ENCODE data around the gene MEG3. TPM values are rescaled to one million over a fixed set of nuclear protein-coding genes. Genes with fewer than 3 reads are reported as not detected.

The MEG3 gene
- total RNA-seq, 2 donors from 2014 or later = 5.3 to 15.3 TPM

DNA sequence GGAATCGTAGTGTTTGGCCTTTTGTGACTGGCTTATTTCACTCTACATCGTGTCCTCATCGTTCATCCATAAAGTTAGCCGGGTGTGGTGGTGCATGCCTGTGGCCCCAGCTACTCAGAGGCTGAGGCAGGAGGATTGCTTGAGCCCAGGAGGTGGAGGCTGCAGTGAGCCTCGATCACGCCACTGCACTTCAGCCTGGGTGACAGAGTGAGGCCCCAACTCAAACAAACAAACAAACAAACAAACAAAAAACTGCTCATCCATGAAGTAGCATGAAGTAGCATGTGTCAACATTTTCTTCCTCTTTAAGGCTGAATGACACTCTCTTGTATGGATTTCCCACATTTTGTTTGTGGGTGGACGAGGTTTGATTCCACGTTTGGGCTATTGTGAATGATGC, 44.0 kb upstream of the MEG3 start:
- H3K27me3 ChIP-seq (ENCODE audit: control insufficient read depth, insufficient read depth, low read length, poor library complexity, severe bottlenecking) = no peaks in the 10 kb centered on the region
- no peak overlapping the region for H3K27ac Mint-ChIP-seq
- H3K4me3 ChIP-seq (ENCODE audit: low read length) = no peak overlapping the region
- H3K27me3 Mint-ChIP-seq (ENCODE audit: insufficient read depth) = peaks cover 4% of the 10 kb centered on the region
- 95 to 96% methylated on average over 6 to 8 of the region's 8 CpGs for WGBS, 2 experiments (ENCODE audit: insufficient coverage in 1 of 2, insufficient read length in 1 of 2)
- H3K4me1 Mint-ChIP-seq = peaks cover 11% of the 10 kb centered on the region
- H3K36me3 Mint-ChIP-seq (ENCODE audit: low read depth) = no peaks in the 10 kb centered on the region
- H3K9ac ChIP-seq (ENCODE audit: extremely low read depth, low read length, poor library complexity, severe bottlenecking) = no peak overlapping the region
- DNase-seq = no peak
- no peaks in the 10 kb centered on the region for H3K36me3 ChIP-seq (ENCODE audit: control insufficient read depth, insufficient read depth, low read length)
- H3K4me3 Mint-ChIP-seq = no peak overlapping the region
- H3K27ac ChIP-seq (ENCODE audit: low read depth, low read length) = no peak overlapping the region
- no peaks in the 10 kb centered on the region for H3K4me1 ChIP-seq (ENCODE audit: control insufficient read depth, insufficient read depth, low read length)
- TF ChIP-seq, protein P1, sequence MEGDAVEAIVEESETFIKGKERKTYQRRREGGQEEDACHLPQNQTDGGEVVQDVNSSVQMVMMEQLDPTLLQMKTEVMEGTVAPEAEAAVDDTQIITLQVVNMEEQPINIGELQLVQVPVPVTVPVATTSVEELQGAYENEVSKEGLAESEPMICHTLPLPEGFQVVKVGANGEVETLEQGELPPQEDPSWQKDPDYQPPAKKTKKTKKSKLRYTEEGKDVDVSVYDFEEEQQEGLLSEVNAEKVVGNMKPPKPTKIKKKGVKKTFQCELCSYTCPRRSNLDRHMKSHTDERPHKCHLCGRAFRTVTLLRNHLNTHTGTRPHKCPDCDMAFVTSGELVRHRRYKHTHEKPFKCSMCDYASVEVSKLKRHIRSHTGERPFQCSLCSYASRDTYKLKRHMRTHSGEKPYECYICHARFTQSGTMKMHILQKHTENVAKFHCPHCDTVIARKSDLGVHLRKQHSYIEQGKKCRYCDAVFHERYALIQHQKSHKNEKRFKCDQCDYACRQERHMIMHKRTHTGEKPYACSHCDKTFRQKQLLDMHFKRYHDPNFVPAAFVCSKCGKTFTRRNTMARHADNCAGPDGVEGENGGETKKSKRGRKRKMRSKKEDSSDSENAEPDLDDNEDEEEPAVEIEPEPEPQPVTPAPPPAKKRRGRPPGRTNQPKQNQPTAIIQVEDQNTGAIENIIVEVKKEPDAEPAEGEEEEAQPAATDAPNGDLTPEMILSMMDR (conservative IDR thresholded peaks at IDR 0.05) = no peak
- H3K9me3 Mint-ChIP-seq = no peaks in the 10 kb centered on the region
- no peaks in the 10 kb centered on the region for H3K9me3 ChIP-seq (ENCODE audit: control insufficient read depth, low read length)

DNA sequence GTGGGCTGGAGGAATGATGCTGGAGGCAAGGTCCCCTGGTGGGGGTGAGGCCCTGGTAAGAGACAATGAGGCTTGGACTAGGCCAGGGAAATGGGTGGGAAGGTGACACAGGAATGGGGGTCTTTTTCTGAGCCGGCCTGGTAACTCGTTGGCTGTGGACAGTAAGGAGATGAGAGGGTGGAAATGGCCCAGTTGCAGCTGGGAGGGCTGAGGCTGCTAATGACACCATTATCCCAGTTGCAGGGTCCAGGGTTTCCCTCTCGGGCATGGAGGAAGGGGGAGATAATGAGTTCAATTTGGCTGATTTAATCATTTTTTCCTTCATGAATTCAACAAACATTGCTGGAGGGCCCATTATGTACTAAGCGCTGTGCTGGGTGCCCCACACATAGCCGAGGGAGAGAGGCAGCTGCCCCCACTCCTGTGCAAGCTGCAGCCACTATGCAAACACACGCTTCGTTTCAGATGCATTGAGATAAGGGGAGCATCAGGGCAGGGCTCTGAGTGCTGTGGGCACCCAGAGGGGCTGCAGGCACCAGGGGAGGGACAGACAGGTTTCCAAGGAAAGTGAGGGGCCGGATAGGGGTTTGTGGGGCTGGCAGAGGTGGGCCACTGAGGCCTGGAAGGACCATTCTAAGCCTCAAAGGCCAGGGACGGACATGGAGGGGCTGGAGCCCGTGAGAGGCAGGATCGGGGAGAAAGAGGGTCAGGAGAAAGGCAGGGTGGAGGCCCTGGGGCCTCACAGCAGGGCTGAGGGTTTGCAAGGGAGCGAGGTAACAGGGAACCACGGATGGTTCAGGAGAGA, 43.2 kb upstream of the MEG3 start:
- Mint-ChIP-seq H3K36me3 (ENCODE audit: low read depth) (no peaks in the 10 kb centered on the region), H3K9me3 (no peaks in the 10 kb centered on the region), H3K27ac (no peak overlapping the region), H3K27me3 (ENCODE audit: insufficient read depth) (peaks cover 4% of the 10 kb centered on the region), H3K4me1 (peaks cover 11% of the 10 kb centered on the region), H3K4me3 (no peak overlapping the region)
- Histone ChIP-seq H3K9ac (ENCODE audit: extremely low read depth, low read length, poor library complexity, severe bottlenecking) (no peak overlapping the region), H3K4me1 (ENCODE audit: control insufficient read depth, insufficient read depth, low read length) (no peaks in the 10 kb centered on the region), H3K9me3 (ENCODE audit: control insufficient read depth, low read length) (no peaks in the 10 kb centered on the region), H3K36me3 (ENCODE audit: control insufficient read depth, insufficient read depth, low read length) (no peaks in the 10 kb centered on the region), H3K4me3 (ENCODE audit: low read length) (no peak overlapping the region), H3K27me3 (ENCODE audit: control insufficient read depth, insufficient read depth, low read length, poor library complexity, severe bottlenecking) (no peaks in the 10 kb centered on the region), H3K27ac (ENCODE audit: low read depth, low read length) (peak overlapping the region; percentile 68)
- no peak for DNase-seq
- TF ChIP-seq, protein P1 (conservative IDR thresholded peaks at IDR 0.05) = no peak
- WGBS, 2 experiments (ENCODE audit: insufficient coverage in 1 of 2, insufficient read length in 1 of 2) = 82 to 93% methylated on average over 5 to 13 of the region's 13 CpGs

DNA sequence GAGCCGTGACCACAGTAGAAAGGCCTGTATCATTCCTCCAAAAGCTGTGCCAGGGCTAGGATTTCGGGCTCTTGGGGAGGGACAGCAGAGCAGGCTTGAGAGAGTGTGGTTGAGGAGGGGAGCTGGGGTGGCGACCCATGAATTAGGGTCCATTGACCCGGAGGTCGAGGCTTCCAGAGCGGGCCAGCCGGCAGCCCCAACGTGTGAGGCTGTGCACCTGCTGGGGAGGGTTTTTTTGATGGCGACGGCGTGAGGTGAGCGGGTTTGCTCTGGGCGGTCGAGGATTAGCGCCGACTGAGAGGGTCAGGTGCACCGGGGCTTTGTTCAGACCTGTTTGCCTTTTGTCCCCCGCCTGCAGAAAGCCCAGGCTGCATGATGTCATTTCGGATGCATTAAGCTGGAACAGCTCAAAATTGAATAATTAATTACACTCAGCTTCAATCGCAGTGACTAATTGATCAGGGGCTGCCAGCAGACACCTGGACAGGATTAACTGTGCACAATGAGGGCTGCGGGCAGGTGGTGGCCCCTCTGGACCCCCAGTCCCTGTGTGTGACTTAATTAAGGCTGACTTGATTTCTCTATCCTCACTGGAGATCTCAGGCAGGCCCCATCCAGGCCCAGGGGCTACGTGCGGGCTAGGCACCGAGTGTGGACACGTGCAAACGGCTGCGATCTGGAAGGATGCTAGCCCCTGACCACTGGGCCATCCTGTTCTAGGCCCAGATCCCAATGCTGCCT, 42.1 kb upstream of the MEG3 start:
- 94 to 95% methylated on average over 27 of the region's 27 CpGs for WGBS, 2 experiments (ENCODE audit: insufficient coverage in 1 of 2, insufficient read length in 1 of 2)
- Histone ChIP-seq H3K27me3 (ENCODE audit: control insufficient read depth, insufficient read depth, low read length, poor library complexity, severe bottlenecking) (no peaks in the 10 kb centered on the region), H3K27ac (ENCODE audit: low read depth, low read length) (peak overlapping the region; percentile 63), H3K36me3 (ENCODE audit: control insufficient read depth, insufficient read depth, low read length) (no peaks in the 10 kb centered on the region), H3K9ac (ENCODE audit: extremely low read depth, low read length, poor library complexity, severe bottlenecking) (no peak overlapping the region), H3K9me3 (ENCODE audit: control insufficient read depth, low read length) (no peaks in the 10 kb centered on the region), H3K4me3 (ENCODE audit: low read length) (no peak overlapping the region), H3K4me1 (ENCODE audit: control insufficient read depth, insufficient read depth, low read length) (no peaks in the 10 kb centered on the region)
- H3K36me3 Mint-ChIP-seq (ENCODE audit: low read depth) = no peaks in the 10 kb centered on the region
- peaks cover 11% of the 10 kb centered on the region for H3K4me1 Mint-ChIP-seq
- DNase-seq = no peak
- TF ChIP-seq, protein P1 (conservative IDR thresholded peaks at IDR 0.05) = no peak
- H3K4me3 Mint-ChIP-seq = no peak overlapping the region
- H3K9me3 Mint-ChIP-seq = no peaks in the 10 kb centered on the region
- H3K27ac Mint-ChIP-seq = no peak overlapping the region
- peaks cover 4% of the 10 kb centered on the region for H3K27me3 Mint-ChIP-seq (ENCODE audit: insufficient read depth)
